22Rv1 (cell line): ENCODE measurements around the gene TNIP1.
A peak's percentile ranks its signal among the peaks of the same experiment; 100 is the strongest.

Source experiments
- CTCF ChIP-seq: fragments of 450-650 bp; IDR thresholded peaks from 2 replicates; pipeline ENCODE4 v1.5.1; 2017; ENCODE audit warnings: mild to moderate bottlenecking
- ZFX ChIP-seq: fragments of 450-650 bp; IDR thresholded peaks from 2 replicates; pipeline ENCODE4 v1.6.1; 2017; ENCODE audit warnings: antibody characterized with exemption, borderline replicate concordance

- TF ChIP-seq CTCF (peak; percentile 70), ZFX (no peak)
Observed at GRCh38 chr5:151047814-151048425, 32.9 kb downstream of the TNIP1 start.
